Left hindlimb (tissue), 1 donor: ENCODE results near the gene RPL3.

Experiments
- DNase-seq: peaks from one replicate; pipeline ENCODE4 v3.0.0-alpha.2; 2018

Gene RPL3

DNA sequence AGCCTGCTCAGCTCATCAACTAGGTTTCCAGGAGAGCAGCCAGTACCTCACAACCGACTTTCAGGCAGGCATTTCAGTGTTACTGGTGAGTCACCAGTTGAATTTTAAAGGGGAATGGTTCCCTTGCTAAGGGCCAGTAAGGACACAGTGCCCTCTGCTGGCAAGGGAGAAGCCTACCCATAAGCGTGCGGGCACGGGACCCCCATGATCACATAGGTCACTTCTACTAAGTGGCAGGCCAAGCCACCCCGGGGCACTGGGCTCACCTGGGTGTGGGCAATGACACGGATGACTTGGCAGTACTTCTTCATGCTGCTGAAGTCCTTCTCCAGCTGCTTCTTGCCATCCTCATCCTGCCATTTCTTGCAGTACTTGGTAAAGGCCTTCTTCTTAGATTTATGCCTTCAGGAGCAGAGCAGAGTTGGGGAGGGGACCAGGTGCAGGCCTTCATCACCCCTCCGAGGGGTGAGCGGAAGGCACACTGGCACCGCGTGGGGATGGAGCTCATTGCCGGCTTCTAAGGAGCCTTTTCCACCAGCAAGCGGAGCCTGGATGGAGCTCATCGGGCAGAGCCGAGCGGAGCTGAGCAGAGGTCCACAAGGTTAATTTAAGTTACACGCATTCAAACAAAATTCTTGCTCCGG, 2.9 kb downstream of the RPL3 start:
- DNase-seq: peak; percentile 72

DNA sequence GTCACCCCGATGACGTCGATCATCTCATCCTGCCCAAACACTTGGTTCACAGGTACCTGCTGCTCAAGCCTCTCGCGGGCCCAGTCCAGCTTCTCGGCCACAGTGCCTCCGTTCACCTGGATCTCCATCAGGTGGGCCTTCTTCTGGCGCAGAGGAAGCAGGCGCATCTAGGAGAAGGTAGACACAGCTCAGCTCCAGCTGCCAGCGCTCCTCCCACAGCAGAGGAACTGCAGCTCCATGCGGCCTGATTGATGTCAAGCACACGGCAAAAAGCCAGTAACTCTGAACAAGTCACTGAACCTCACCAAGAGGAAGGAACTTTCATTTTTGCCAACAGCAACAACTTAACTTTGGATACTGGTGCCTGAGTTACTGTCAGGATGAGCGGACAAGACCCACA, 4.0 kb downstream of the RPL3 start:
- DNase-seq: no peak

DNA sequence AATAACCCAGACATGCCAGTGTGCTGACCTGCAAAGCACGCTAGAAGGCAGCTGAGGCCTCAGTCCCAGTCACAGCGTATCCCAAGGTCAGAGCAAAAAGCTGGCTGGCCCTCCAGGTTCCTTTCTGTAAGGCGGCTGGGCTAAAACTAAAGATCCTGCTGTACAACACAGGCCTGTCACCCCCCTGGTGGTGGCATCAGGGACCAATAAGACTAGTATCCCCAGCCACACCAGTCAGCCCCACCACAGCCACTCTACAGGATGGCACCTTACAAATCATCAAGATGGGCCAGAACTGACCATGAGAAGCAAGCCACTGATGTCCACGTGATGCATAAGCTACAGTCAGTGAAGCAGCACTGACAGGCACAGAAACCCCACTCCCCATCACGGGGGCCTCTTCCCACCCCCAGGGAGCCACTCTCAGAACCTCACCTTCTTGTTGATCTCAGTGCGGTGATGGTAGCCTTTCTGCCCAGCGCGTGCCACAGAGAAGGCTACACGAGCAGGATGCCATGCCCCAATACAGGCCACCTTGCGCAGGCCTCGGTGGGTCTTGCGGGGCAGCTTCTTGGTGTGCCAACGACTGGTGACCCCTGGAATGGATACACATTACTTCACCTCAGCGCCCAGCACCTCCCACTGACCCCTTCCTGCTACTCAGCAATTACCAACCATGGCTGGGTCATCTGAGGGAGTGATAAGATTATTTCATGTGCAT, 5.0 kb downstream of the RPL3 start:
- no peak for DNase-seq

DNA sequence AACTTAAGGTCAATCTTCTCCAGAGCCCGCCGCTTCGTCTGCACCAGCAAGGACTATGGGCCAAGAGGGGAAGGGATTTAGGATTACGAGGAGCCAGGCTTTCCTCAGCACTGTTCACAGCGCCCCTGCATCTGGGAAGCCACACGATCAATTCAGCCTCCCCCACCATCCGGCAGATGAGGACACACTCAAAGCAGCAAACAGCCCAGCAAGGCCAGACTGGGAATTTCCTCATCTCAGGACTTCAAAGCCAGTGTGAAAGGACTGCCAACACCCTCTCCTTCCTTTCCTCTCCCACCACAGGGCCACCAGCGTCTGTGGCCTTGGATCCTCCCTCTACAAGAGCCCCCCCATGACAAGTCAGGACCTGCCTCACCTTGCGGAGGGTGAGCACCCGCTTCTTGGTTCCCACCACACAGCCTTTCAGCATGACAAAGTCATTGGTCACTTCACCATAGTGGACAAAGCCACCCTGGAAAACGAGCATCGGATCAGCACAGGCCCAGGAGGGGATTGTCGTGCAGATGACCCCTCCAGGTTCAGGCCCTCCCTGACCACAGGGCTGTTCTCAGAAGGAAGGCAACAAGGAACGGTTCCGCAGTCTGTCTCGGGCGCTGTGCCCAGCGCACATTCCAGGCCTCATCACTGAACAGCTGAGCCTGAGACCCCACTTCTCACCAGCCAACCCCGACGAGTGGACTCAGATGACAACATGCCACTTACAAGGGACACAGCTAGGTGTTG, 6.0 kb downstream of the RPL3 start:
- no peak for DNase-seq

DNA sequence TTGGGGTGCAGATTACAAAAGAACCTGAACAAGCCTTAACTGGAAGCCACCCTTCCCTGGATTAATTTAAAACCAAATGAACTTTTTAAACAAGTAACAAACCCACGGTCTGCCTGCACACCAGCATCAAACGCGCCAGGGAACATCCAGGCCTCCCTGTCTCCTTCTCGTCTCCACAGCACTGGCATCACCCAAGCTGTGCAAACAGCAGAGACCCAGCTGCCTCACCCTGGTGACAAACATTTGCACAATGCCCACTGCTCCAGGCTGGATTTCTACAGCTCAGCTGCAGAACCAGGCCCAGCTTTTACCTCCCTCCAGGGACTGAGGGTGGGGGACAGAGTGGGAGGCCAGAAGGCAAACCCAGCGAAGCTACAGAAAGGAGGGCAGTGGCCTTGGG, 7.0 kb downstream of the RPL3 start:
- DNase-seq: no peak

DNA sequence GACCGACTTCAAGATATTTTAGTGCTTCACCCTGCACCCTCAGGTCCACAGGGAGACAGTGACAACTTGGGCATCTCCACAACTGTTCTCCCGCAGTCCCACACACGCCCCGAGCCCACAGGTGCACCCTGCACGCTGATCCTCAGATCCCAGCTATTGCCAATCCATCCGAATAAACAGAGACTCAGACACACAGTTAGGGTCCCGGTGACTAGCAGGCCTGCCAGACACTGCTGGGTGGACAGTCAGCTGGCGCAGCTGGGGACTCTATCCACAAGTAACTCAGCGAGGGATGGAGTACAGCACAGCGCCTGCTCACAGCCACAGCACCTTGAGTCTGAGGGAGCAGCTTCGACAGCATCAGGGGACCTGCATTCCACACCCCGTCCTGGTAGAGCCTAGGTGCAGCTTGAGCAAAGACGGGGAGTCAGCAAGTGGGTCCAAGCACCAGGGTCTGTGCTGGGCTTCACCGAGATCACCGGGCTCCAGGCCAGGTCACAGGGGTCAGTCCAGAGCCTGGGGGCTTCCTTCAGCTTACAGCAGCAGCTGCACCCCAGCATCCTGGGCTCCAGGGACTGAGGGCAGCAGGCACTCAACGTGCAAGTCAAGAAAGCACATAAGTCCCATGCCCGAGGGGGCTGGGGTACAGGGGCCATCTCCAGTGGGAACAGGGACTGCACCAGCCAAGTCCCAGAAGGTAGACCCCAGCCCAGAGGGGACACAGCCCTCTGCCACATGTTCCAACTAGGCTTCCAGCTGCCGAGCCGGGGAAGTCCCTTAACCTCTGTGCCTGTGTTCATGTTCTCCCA, 7.6 kb downstream of the RPL3 start:
- no peak for DNase-seq

DNA sequence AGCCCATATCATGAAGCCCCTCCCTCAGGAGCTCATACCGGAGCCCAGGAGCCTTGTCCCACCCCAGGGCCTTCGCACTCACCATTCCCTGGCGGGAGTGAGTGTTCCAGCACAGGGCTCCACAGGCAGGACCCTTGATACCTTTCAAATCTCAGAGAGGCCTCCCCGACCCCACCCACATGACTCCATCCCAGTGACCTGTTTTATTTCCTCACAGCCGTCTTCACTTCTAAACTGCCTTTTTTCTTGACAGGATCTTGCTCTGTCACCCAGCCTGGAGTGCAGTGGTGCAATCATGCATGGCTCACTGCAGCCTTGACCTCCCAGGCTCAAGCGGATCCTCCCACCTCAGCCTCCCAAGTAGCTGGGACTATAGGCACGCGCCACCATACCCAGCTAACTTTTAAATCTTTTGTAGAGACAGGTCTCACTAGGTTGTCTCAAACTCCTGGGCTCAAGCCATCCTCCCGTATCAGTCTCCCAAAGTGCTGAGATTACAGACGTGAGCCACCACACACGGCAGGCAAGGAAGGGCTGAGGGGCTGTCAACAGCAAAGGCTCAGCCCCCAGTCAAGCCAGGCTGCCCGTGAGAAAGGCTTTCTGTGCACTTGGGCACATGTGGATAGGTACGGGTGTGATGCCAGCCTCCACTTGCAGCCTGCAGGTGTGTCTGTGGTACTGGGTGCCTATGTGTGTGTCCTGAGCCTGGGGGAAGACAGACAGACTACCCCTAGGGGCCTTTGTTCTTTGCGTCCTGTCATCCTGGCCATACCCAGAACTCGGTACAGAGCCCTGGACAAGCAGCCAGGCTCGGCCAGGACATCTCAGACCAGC, 9.3 kb downstream of the RPL3 start:
- DNase-seq: no peak

DNA sequence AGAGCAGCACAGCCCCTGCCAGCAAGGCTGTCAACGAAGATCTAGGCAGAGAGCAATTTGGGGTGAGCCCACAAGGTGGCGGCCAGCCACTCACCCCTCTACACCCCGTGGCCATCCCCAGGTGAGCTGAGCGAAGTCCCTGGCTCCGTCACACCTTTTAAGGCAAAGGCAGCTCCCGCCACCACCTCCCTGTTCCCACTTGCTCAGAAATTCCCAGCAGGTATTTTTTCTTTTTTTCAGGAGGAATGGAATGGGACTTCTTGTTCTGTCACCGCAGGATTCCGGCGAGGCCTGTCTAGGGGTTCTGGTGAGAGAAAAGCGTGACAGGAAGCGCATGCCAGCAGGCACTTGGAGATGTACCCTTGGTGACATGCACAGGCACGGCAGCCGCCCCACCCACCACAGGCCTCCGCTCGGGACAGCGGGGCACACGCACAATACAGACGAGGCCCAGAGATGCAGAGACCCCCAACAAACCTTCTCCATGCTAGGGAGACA, 10.0 kb downstream of the RPL3 start:
- DNase-seq: no peak

DNA sequence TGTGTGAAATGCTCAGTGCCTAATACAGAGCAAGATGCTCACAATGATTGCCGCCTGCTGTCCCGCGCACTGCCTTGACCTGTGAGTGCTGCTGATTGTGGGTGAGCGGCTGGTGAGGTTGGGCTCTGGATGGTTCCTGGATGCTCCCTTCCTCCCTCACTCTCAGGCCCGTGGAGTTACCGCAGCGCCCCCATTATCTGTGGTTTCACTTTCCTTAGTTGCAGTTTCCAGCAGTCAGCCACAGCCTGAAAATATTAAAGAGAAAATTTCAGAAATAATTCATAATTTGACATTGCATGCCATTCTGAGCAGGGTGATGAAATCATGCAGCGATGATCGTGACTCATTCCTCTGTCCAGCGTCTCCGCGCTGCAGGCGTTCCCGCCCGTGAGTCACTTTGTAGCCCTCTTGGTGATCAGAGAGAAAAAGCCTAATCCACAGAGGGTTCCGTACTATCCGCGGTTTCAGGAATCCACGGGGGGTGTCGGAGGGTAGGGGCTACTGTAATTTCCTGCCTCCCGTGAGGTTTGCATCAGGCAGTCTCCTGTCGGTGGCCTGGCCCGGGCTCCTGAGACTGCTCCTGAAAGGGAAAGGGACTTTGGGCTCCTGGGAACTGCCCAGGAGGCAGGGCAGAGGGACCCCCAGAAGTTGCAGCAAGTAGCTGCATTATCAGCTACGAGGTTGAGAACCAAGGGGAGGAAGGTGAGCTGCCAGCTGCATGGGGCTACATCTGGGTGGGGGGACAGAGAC, 10.6 kb downstream of the RPL3 start:
- no peak for DNase-seq

DNA sequence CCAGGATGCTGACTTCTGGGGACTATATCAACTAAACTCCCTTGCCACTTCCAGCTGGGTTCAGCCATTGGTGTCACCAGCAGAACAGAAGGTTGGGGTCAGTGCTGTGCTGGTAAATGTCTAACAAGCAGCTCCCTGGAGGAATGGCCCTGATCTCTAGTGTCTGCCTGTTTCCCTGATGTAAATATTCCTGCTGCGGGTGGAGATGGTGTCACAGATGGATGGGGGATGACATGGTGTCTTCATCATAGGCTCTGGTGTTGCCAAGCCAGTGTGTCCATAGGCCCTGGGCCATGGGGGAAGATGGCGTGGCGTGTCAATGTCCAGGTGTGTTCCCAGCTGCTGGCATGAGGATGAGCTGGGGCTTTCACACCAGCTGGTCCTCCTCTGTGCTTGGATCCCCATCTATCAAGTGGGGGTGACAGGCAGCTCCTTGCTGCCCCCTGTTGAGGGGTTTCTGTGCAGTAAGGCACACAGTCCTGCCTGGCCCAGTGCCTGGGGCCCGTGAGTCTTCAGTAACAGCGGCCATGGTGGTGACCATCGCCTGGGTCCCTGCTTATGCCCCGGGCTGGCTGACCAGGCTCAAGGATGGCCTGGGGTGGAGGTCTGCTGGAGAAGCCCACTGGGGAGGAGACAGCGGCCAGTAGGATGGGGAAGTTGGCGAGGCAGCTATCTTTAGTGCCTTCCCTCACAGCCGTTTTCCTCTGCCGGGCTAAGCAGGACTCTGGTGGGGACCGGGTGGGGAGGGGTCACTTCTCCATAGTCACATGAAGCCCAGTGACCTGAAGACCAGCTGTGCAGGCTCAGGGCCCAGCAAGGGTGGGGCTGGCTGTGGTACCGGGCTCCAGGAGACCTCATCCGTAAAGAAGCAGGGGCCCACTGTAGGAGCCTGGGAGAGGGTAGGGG, 12.7 kb downstream of the RPL3 start:
- DNase-seq: no peak

DNA sequence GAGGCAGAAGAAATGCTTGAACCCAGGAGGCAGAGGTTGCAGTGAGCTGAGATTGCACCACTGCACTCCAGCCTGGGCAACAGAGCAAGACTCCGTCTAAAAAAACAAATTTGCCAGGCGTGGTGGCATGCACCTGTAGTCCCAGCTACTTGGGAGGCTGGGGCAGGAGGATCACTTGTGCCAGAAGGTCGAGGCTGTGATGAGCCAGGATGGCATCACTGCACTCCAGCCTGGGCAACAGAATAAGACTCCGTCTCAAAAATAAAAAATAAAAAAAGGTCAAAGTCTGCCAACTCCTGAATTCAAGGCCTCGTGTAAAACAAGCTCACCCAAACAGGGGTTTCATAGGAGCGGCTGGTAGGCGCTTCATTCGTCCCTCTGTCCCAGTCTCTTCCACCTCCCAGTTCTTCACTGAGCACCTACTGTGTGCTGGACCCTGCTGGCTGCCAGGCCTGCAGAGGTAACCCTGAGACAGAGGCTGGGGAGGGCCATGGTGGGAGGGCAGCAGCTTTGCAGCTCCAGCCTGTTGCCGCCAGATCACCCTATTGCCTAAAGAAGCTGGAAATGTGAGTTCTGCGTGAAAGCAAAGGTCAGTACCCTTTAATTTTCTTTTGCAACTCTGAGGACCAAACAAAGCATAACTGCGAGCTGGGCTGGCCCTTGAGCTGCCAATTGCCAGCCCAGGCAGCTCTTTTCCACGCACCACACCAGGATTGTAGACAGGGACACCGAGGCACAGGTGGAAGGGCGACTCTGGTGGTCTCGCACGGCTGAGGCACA, 15.3 kb downstream of the RPL3 start:
- DNase-seq: no peak

DNA sequence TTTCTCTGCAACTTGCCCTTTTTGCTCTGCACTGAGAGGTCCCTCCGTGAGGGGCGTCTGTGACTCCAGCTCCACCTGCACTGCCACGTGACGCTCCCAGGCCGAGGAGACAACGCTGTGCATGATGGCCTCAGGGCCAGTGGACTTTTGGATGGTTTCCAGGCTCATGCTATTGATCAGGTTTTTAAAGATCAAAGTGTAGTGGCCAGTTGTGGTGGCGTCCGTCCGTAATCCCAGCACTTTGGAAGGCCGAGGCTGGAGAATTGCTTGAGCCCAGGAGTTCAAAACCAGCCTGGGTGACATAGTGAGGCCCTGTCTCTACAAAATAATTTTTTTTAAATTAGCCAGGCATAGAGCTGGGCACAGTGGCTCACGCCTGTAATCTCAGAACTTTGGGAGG, 16.1 kb downstream of the RPL3 start:
- DNase-seq: no peak

DNA sequence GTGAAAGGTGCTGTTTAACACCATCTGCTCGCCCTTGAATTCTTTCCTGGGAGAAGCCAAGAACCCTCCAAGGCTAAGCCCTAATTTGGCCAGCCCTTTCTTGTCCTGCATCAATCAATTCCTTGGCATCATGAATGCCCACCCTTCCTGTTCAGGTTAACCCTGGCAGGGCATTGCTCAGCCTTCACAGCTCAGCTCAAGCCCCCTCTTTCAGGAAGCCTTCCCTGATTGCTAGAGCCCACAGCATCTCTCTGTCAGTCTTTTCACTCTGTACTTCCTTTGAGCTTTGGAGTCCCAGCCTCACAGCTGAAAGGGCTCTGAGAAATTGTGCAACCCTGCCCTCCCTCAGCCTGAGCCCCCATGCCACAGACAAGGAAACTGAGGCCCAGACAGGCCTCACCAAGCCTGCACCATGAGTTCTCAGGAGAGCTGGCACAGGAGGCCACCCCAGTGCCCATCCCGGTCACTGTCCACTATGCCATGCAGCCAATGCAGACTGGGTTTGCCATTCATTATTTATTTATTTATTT, 16.9 kb downstream of the RPL3 start:
- DNase-seq: no peak

DNA sequence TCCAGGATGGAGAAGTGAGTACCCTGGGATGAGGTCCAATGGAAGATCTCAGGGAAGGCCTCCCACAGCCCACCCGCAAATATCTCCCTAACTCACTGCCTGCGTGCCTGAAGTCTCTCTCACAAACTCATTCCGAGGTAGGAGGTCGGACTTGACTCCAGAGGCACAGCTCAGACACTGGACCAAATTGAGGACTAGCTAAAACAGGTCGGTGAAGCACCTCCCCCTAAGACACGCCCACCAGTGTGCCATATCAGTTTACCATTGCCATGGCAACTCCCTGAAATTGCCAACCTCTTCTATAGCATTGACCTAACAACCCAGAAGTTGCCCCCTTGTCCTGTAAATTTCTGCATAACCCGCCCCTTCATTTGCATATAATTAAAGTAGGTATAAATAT, 17.5 kb downstream of the RPL3 start:
- no peak for DNase-seq

DNA sequence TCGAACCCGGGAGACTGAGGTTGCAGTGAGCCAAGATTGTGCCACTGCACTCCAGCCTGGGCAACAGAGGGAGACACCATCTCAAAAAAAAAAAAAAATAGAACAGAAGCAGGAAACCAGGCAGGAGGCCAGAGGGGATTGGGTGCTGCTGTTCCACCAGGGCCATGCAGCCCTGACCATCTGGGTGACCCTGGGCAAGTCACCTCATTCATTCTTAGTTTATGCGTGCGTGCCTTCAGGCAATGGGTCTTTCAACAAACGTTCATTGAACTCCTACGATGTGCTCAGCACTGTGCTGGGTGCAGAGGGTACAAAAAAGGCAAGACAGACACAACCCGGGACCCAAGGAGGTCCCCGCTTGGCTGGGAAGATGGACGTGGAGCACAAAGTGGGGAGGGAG, 18.3 kb downstream of the RPL3 start:
- DNase-seq: no peak

DNA sequence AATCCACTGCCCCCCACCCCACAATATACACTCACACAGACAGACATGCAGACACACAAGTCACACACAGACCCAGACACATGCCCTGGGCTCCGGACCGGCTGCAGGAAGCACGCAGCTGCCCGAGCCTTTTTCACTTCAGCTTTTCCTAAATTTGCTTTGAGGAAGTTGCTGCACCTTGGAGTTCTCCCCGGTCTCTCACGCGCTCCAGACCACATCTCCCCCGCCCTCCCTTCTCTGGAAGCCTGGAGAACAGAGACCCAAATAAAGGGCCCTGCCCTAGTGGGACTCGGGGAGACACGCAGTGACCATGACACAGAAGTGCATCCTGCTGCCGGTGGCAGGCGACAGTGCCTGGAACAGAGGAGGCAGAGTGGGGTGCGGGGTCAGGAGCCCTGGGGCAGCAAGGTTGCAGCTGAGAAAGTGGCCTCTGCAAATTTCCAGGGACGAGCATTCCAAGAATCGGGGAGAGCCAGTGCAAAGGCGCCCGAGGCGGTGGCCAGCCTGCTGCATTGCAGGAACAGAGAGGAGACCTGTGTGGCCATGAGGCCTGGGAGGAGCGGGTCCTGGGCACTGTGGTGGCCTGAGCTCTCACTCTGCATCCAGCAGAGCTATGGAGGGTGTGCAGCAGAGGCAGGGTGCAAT, 19.1 kb downstream of the RPL3 start:
- DNase-seq: no peak

DNA sequence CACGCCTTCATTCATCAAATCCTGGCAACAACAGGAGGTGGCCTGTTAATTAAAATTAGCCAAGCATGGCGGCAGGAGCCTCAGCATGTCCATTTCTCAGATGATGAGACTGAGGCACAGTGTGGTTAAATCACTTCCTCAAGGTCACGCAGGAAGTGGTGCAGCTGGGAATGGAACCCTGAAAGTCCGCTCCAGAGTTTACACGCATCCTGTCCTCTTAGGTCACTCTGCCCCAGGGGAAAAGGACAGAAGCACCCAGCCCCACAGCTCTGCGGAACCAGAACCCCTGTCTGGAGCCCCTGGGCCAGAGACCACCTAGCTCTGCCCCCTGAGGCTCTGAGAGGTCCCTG, 19.6 kb downstream of the RPL3 start:
- no peak for DNase-seq

DNA sequence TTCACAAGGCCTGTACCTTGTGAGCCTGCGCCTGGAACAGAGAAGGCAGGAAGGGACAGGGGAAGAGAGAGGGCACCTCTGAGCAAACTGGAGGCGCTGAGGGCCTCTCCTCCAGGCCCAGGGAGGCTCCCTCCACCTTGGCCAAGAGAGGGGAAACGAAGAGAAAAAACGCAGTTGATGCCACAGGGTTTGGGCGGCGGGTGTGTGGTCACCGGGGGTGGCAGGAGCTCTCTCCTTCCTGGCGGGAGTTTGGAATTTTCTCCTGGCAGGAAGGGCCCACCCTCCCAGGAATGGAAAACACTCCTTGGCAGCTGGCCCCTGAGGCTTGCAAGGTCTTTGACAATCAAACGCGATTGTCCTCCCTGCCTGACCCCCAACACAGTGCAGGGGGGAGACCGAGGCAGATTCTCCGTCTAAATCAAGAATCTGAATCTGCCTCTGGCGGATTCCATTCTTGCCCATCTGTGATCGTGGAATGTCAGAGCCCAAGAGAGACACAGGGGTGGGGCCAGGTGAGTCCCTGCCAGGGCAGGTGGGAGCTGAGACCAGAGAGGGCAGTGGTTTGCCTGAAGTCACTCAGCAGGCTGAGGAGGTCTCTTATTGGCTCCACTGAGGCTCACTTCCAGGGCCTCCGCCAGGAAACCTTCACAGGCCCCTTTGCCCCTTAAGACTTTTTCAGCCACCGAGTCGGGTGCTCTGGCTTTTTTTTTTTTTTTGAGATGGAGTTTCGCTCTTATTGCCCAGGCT, 21.0 kb downstream of the RPL3 start:
- no peak for DNase-seq
